H9 (cell line): Measurements from ENCODE around the gene NTN3. TPM values are rescaled to one million over a fixed set of nuclear protein-coding genes. Genes with fewer than 3 reads are reported as not detected.

Source experiments
- DNase-seq: peaks from one replicate; pipeline ENCODE4 v3.0.0-alpha.2; 2017
- H2AFZ ChIP-seq: one replicate; pipeline ENCODE4 v1.6.1; 2013; ENCODE audit warnings: mild to moderate bottlenecking, low read length, control low read depth, moderate library complexity
- H2AK5ac ChIP-seq: 2 replicates; pipeline ENCODE4 v1.6.1; 2013; ENCODE audit warnings: low read length, control low read depth, mixed read lengths; ENCODE audit not compliant: insufficient read length
- H2BK120ac ChIP-seq: one replicate; pipeline ENCODE4 v1.6.1; 2013; ENCODE audit warnings: low read depth, mild to moderate bottlenecking, low read length, control low read depth, inconsistent platforms; ENCODE audit not compliant: poor library complexity, severe bottlenecking
- H2BK12ac ChIP-seq: 2 replicates; pipeline ENCODE4 v1.6.1; 2013; ENCODE audit warnings: low read length, control low read depth, mixed read lengths, low read depth; ENCODE audit not compliant: insufficient read length
- H2BK15ac ChIP-seq: 2 replicates; pipeline ENCODE4 v1.6.1; 2013; ENCODE audit warnings: low read depth, low read length, control low read depth
- H2BK20ac ChIP-seq: one replicate; pipeline ENCODE4 v1.6.1; 2013; ENCODE audit warnings: low read depth, mild to moderate bottlenecking, low read length, control low read depth, inconsistent platforms; ENCODE audit not compliant: poor library complexity, severe bottlenecking
- H2BK5ac ChIP-seq: 2 replicates; pipeline ENCODE4 v1.6.1; 2013; ENCODE audit warnings: low read length, control low read depth, mixed read lengths; ENCODE audit not compliant: insufficient read length
- H3K14ac ChIP-seq: 2 replicates; pipeline ENCODE4 v1.6.1; 2013; ENCODE audit warnings: low read length, control low read depth; ENCODE audit not compliant: insufficient read depth
- H3K18ac ChIP-seq: 2 replicates; pipeline ENCODE4 v1.6.1; 2013; ENCODE audit warnings: low read depth, mild to moderate bottlenecking, mixed read lengths, low read length, control low read depth; ENCODE audit not compliant: insufficient read length
- H3K23ac ChIP-seq: 2 replicates; pipeline ENCODE4 v1.6.1; 2013; ENCODE audit warnings: low read length, control low read depth, mixed read lengths, low read depth; ENCODE audit not compliant: insufficient read length
- H3K23me2 ChIP-seq: 2 replicates; pipeline ENCODE4 v1.6.1; 2013; ENCODE audit warnings: low read depth, mild to moderate bottlenecking, mixed read lengths, low read length, control low read depth; ENCODE audit not compliant: insufficient read length, poor library complexity, severe bottlenecking
- H3K27ac ChIP-seq: 2 replicates; pipeline ENCODE4 v1.5.1; 2013; ENCODE audit warnings: low read length, control low read depth, mixed read lengths, low read depth; ENCODE audit not compliant: insufficient read length
- H3K27me3 ChIP-seq: 2 replicates; pipeline ENCODE4 v1.6.1; 2013; ENCODE audit warnings: low read length, control low read depth, inconsistent platforms; ENCODE audit not compliant: insufficient read depth
- H3K4ac ChIP-seq: 2 replicates; pipeline ENCODE4 v1.6.1; 2013; ENCODE audit warnings: low read depth, mild to moderate bottlenecking, control low read depth, inconsistent platforms, low read length, moderate library complexity
- H3K4me1 ChIP-seq: 2 replicates; pipeline ENCODE4 v1.6.1; 2013; ENCODE audit warnings: low read length, control low read depth, inconsistent platforms; ENCODE audit not compliant: insufficient read depth
- H3K4me2 ChIP-seq: 2 replicates; pipeline ENCODE4 v1.6.1; 2013; ENCODE audit warnings: low read length, control low read depth, mixed read lengths; ENCODE audit not compliant: insufficient read length, insufficient read depth
- H3K56ac ChIP-seq: 2 replicates; pipeline ENCODE4 v1.6.1; 2013; ENCODE audit warnings: low read depth, mild to moderate bottlenecking, mixed read lengths, low read length, control low read depth; ENCODE audit not compliant: insufficient read length
- H3K79me1 ChIP-seq: 2 replicates; pipeline ENCODE4 v1.6.1; 2013; ENCODE audit warnings: low read depth, mild to moderate bottlenecking, moderate library complexity, low read length, control low read depth, inconsistent platforms; ENCODE audit not compliant: insufficient read depth, poor library complexity, severe bottlenecking
- H3K79me2 ChIP-seq: 2 replicates; pipeline ENCODE4 v1.6.1; 2013; ENCODE audit warnings: low read length, control low read depth, inconsistent platforms; ENCODE audit not compliant: insufficient read depth
- H3K9ac ChIP-seq: 2 replicates; pipeline ENCODE4 v1.6.1; 2013; ENCODE audit warnings: low read length, control low read depth, mixed read lengths; ENCODE audit not compliant: insufficient read length; ENCODE audit errors: extremely low read depth
- H3K9me3 ChIP-seq: one replicate; pipeline ENCODE4 v1.6.1; 2013; ENCODE audit warnings: low read depth, low read length, inconsistent platforms; ENCODE audit not compliant: control insufficient read depth
- H3T11ph ChIP-seq: one replicate; pipeline ENCODE4 v1.6.1; 2013; ENCODE audit warnings: mild to moderate bottlenecking, low read length, control low read depth, inconsistent platforms
- H4K20me1 ChIP-seq: one replicate; pipeline ENCODE4 v1.6.1; 2013; ENCODE audit not compliant: control insufficient read depth, insufficient read length, insufficient read depth
- H4K5ac ChIP-seq: 2 replicates; pipeline ENCODE4 v1.6.1; 2013; ENCODE audit warnings: low read depth, mild to moderate bottlenecking, mixed read lengths, low read length, control low read depth; ENCODE audit not compliant: insufficient read length
- H4K8ac ChIP-seq: replicated peaks from 2 replicates; pipeline ENCODE4 v1.6.1; 2013; ENCODE audit warnings: low read length, control low read depth, mixed read lengths, low read depth; ENCODE audit not compliant: insufficient read length
- H4K91ac ChIP-seq: 2 replicates; pipeline ENCODE4 v1.6.1; 2013; ENCODE audit warnings: low read depth, mild to moderate bottlenecking, moderate library complexity, mixed read lengths, low read length, control low read depth; ENCODE audit not compliant: insufficient read length
- H3K27ac Mint-ChIP-seq, 3 experiments: 2 replicates in 2 of 3; 3 replicates in 1 of 3; pipeline ENCODE4 v1.8.0; 2020 to 2021; ENCODE audit warnings: mixed read lengths in 3 of 3, mild to moderate bottlenecking in 1 of 3, moderate library complexity in 1 of 3
- H3K27me3 Mint-ChIP-seq: 2 replicates; pipeline ENCODE4 v1.8.0; 2021; ENCODE audit warnings: low read depth, mild to moderate bottlenecking, moderate library complexity, mixed read lengths
- H3K36me3 Mint-ChIP-seq, 3 experiments: 2 replicates in 2 of 3; 3 replicates in 1 of 3; pipeline ENCODE4 v1.8.0; 2020 to 2021; ENCODE audit warnings: low read depth in 3 of 3, mixed read lengths in 3 of 3; ENCODE audit not compliant: insufficient read depth in 1 of 3
- H3K4me1 Mint-ChIP-seq, 2 experiments: 2 replicates each; pipeline ENCODE4 v1.8.0; 2020; ENCODE audit warnings: mixed read lengths in 2 of 2
- H3K4me3 Mint-ChIP-seq, 2 experiments: 2 replicates in 1 of 2; 3 replicates in 1 of 2; pipeline ENCODE4 v1.8.0; 2020 to 2021; ENCODE audit warnings: mild to moderate bottlenecking in 2 of 2, mixed read lengths in 2 of 2, moderate library complexity in 1 of 2
- H3K9me3 Mint-ChIP-seq, 2 experiments: 2 replicates in 1 of 2; 3 replicates in 1 of 2; pipeline ENCODE4 v1.8.0; 2020; ENCODE audit warnings: mild to moderate bottlenecking in 2 of 2, mixed read lengths in 2 of 2, moderate library complexity in 1 of 2
- WGBS: extraction: QIAGEN DNeasy Blood & Tissue Kit; methylation state at CpG from one replicate; pipeline ENCODE4 v1.1.7; 2013; ENCODE audit warnings: missing lambda C conversion rate, low lambda C conversion rate, mixed read lengths; ENCODE audit not compliant: insufficient read length; ENCODE audit errors: extremely low coverage; 5-methylcytosine and 5-hydroxymethylcytosine counted together
- total RNA-seq: library from RNA; stranded (reverse); gene quantifications from 2 replicates; pipeline ENCODE4 v1.2.1, GENCODE V29; 2021
- TF ChIP-seq, protein P1 (sequence below): fragments of 200-600 bp; sonication (generic); conservative IDR thresholded peaks from 3 replicates; pipeline ENCODE4 v1.8.0; 2021; ENCODE audit warnings: antibody characterized with exemption, mild to moderate bottlenecking

The NTN3 gene
- total RNA-seq, 1 experiment from 2014 or later, result 1.3 TPM

DNA sequence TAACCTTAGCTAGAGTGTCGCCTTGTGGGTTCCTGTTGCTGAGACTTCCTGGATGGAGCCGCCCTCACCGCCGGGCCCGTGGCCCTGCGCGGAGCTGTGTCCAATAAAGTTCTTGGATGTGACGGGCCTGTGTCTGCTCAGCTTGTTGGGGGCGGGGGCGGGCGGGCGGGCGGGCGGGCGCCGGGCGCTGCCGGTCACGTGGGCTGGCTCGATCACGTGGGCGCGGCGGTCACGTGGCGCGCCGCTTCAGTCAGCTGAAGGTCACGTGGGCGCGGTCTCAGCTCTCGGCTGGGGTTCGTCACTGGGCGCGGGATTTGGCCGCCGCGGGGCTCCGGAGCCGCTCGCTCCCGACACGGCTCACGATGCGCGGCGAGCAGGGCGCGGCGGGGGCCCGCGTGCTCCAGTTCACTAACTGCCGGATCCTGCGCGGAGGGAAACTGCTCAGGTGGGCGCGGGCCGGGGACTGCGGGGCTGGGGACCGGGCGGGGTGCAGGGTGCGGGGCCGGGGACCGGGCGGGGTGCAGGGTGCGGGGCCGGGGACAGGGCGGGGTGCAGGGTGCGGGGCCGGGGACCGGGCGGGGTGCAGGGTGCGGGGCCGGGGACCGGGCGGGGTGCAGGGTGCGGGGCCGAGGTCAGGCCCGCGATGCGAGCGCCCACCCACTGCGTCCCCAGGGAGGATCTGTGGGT is 49.1 kb downstream of the NTN3 start, which contains the start of gene AMDHD2:
Gene AMDHD2, plus strand, starts transcription at position 275 of the 687 bp plus-strand sequence. Its CDS starts 88 bp downstream, at position 363.
- no peak within 1 kb of the TSS for H4K5ac ChIP-seq
- DNase-seq, result peak; percentile 89
- peak within 1 kb of the TSS; percentile 95 to 97 (median 96) for H3K27ac Mint-ChIP-seq

More for the DNA sequence above, 49.1 kb downstream of the NTN3 start, which contains the start of gene AMDHD2:
- H4K8ac ChIP-seq, result no peak within 1 kb of the TSS
- H3K56ac ChIP-seq, result no peak within 1 kb of the TSS
- peaks cover 9% of the 10 kb centered on the region for H3K79me1 ChIP-seq
- H3K4me2 ChIP-seq, result peak within 1 kb of the TSS; percentile 75
- H3K4ac ChIP-seq, result no peak within 1 kb of the TSS; the same call in 1 of the 2 replicates
- H3K23ac ChIP-seq, result no peak within 1 kb of the TSS
- H2BK120ac ChIP-seq, result no peak within 1 kb of the TSS
- no CpG with 5 or more reads among the region's 83 CpGs for WGBS
- no peak within 1 kb of the TSS for H3K18ac ChIP-seq
- Mint-ChIP-seq H3K4me3 (peak within 1 kb of the TSS; percentile 79 to 88), H3K36me3 (peaks cover 6 to 43% (median 29%) of the 10 kb centered on the region in 3 experiments; a peak in 6 of 7 replicates), H3K27me3 (no peaks in the 10 kb centered on the region; the same call in 1 of the 2 replicates), H3K4me1 (peaks cover 24 to 33% of the 10 kb centered on the region in 2 experiments), H3K9me3 (no peaks in the 10 kb centered on the region)
- no peak within 1 kb of the TSS for H2AK5ac ChIP-seq
- peak within 1 kb of the TSS; percentile 73; the same call in 1 of the 2 replicates for H3K14ac ChIP-seq
- TF ChIP-seq, protein P1, sequence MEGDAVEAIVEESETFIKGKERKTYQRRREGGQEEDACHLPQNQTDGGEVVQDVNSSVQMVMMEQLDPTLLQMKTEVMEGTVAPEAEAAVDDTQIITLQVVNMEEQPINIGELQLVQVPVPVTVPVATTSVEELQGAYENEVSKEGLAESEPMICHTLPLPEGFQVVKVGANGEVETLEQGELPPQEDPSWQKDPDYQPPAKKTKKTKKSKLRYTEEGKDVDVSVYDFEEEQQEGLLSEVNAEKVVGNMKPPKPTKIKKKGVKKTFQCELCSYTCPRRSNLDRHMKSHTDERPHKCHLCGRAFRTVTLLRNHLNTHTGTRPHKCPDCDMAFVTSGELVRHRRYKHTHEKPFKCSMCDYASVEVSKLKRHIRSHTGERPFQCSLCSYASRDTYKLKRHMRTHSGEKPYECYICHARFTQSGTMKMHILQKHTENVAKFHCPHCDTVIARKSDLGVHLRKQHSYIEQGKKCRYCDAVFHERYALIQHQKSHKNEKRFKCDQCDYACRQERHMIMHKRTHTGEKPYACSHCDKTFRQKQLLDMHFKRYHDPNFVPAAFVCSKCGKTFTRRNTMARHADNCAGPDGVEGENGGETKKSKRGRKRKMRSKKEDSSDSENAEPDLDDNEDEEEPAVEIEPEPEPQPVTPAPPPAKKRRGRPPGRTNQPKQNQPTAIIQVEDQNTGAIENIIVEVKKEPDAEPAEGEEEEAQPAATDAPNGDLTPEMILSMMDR, result no peak
- H3K27me3 ChIP-seq, result no peaks in the 10 kb centered on the region
- no peak within 1 kb of the TSS for H2AFZ ChIP-seq
- peaks cover 28% of the 10 kb centered on the region; the same call in 1 of the 2 replicates for H3K79me2 ChIP-seq
- no peak within 1 kb of the TSS for H4K91ac ChIP-seq
- H2BK20ac ChIP-seq, result no peak within 1 kb of the TSS
- H4K20me1 ChIP-seq, result no peaks in the 10 kb centered on the region
- no peaks in the 10 kb centered on the region for H3K4me1 ChIP-seq
- H3K9ac ChIP-seq, result peak within 1 kb of the TSS; percentile 63
- no peak within 1 kb of the TSS for H2BK15ac ChIP-seq
- no peak within 1 kb of the TSS for H2BK12ac ChIP-seq
- H3T11ph ChIP-seq, result no peak within 1 kb of the TSS
- no peaks in the 10 kb centered on the region for H3K9me3 ChIP-seq
- no peak within 1 kb of the TSS for H2BK5ac ChIP-seq
- H3K27ac ChIP-seq, result no peak within 1 kb of the TSS
- H3K23me2 ChIP-seq, result peaks cover 7% of the 10 kb centered on the region
